Kidney epithelial cell (primary cell): ENCODE measurements around the gene TXN2. TPM values are rescaled to one million over a fixed set of nuclear protein-coding genes. Genes with fewer than 3 reads are reported as not detected.
"Not testable (repeated sequence)": the region's sequence is repeated elsewhere in the genome, so short reads cannot be mapped to it uniquely, and the experiment has no call there.

Source experiments
- DNase-seq: peaks from one replicate; pipeline ENCODE4 v3.0.0-alpha.2; 2010; ENCODE audit warnings: low read depth
- H3K27me3 ChIP-seq: 2 replicates; pipeline ENCODE4 v1.6.0; 2011; ENCODE audit warnings: low read length; ENCODE audit not compliant: control insufficient read depth, insufficient read depth
- H3K36me3 ChIP-seq: 2 replicates; pipeline ENCODE4 v1.5.1; 2011; ENCODE audit warnings: low read length; ENCODE audit not compliant: control insufficient read depth, insufficient read depth
- H3K4me3 ChIP-seq: 2 replicates; pipeline ENCODE4 v1.5.1; 2011; ENCODE audit warnings: low read depth, mild to moderate bottlenecking, control low read depth, low read length
- CTCF ChIP-seq: IDR thresholded peaks from 2 replicates; pipeline ENCODE4 v1.5.1; 2011; ENCODE audit warnings: mild to moderate bottlenecking, moderate library complexity, low read length, control low read depth, inconsistent platforms; ENCODE audit not compliant: insufficient read depth, poor library complexity, severe bottlenecking
- total RNA-seq: library from RNA; depleted of rRNA; stranded (reverse); fragments of >200 nt; gene quantifications from 2 replicates; pipeline ENCODE4 v1.2.3, GENCODE V29; 2015

The TXN2 gene
- total RNA-seq, 1 donor from 2014 or later, result 56.8 TPM

GRCh38 chr22:36454916-36455570 lies 26.4 kb downstream of the TXN2 start:
- no peak for TF ChIP-seq CTCF
- Histone ChIP-seq H3K36me3 (no peaks in the 10 kb centered on the region), H3K27me3 (no peaks in the 10 kb centered on the region), H3K4me3 (peak overlapping the region; percentile 46)
- peak; percentile 54 for DNase-seq

GRCh38 chr22:36453855-36454378 lies 27.5 kb downstream of the TXN2 start:
- DNase-seq, result no peak
- H3K36me3 ChIP-seq, result no peaks in the 10 kb centered on the region
- TF ChIP-seq CTCF, result no peak
- no peak overlapping the region for H3K4me3 ChIP-seq
- H3K27me3 ChIP-seq, result no peaks in the 10 kb centered on the region

- not testable (repeated sequence) for DNase-seq, H3K4me3 ChIP-seq, H3K36me3 ChIP-seq, H3K27me3 ChIP-seq
Observed at GRCh38 chr22:36452978-36453607, 28.3 kb downstream of the TXN2 start.

GRCh38 chr22:36452250-36452977 lies 29.0 kb downstream of the TXN2 start:
- no peak for TF ChIP-seq CTCF
- no peak overlapping the region for H3K4me3 ChIP-seq
- H3K27me3 ChIP-seq, result no peaks in the 10 kb centered on the region
- no peak for DNase-seq
- H3K36me3 ChIP-seq, result no peaks in the 10 kb centered on the region

- H3K4me3 ChIP-seq, H3K36me3 ChIP-seq, H3K27me3 ChIP-seq, DNase-seq: not testable (repeated sequence)
Observed at GRCh38 chr22:36450923-36451322, 30.5 kb downstream of the TXN2 start.

GRCh38 chr22:36449596-36450175 lies 31.8 kb downstream of the TXN2 start:
- H3K4me3 ChIP-seq, result no peak overlapping the region
- no peaks in the 10 kb centered on the region for H3K36me3 ChIP-seq
- DNase-seq, result no peak
- no peaks in the 10 kb centered on the region for H3K27me3 ChIP-seq
- no peak for TF ChIP-seq CTCF
